GM18505 (cell line): Measurements from ENCODE around the gene P4HTM.
A peak's percentile ranks its signal among the peaks of the same experiment; 100 is the strongest.

Source experiments
- ATAC-seq: cut with Tn5 transposase; IDR thresholded peaks from one replicate; pipeline ENCODE4 v1.9.1; 2021; ENCODE audit not compliant: unreplicated experiment
- POLR2A ChIP-seq: IDR thresholded peaks from 4 replicates; pipeline ENCODE4 v1.6.1; 2011; ENCODE audit warnings: borderline replicate concordance; ENCODE audit not compliant: insufficient read depth, insufficient read length; ENCODE audit errors: extremely low read depth

The P4HTM gene

DNA sequence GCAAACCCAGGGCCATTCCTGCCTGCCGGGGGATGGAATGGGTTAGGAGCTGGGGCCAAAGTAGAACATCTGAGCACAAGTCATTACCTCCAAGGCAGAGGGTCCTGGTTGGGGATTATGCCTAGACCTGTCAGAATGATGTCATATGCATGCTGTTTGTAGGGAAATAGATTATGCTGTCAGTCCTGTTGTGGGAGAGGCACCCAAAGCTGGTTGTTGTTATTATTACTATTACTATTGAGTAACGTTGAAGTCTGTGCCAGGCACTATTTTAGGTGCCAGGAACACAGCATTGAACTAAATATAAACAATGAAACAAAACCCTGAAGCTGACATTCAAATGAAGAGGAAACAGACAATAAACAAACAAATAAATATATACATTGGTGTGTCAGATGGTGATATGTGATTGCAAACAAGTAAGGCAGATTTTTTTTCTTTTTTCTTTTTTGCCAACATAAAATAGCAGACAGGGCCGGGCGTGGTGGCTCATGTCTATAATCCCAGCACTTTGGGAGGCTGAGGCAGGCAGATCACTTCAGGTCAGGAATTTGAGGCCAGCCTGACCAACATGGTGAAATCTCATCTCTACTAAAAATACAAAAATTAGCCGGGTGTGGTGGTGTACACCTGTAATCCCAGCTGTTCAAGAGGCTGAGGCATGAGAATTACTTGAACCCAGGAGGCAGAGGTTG is 2.0 kb downstream of the P4HTM start:
- TF ChIP-seq POLR2A, result no peak
- ATAC-seq, result no peak

DNA sequence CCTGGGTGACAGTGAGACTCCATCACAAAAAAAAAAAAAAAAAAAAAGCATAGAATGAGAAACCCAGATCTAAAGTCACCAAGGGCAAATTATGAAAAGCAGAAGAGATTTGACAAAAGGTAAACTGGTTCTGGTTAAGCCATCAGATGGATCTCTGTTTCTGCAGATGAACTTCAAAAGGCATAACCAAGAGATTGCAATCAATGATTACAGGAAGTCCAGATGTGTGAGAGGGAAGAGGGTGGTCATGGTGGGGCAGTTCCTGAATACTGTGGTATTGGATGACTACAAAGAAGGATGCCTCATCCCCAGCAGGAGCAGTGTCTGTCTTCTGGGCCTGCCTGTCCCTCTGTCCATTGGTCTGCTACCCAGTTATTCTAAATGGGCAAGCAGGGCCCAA is 3.8 kb downstream of the P4HTM start:
- TF ChIP-seq POLR2A, result no peak
- ATAC-seq, result no peak

DNA sequence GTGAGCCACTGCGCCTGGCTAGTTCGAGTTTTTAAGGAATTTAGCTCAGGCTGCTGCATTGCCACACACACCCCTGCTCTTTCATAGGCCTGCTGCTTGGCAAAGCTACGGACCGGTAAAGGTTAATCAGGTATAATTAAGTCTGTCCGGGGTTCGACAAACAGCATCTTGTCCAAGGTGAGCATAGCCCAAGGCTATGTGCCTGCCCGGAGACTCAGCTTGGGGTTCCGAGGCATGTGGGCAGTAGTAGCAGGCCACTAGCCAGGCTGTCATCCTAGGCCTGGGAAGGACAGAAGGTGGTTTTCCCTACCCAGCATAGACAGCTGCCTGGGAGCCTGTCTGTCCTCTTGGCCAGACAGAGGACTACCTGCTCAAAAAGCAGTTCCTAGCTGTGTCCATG is 6.6 kb downstream of the P4HTM start:
- ATAC-seq, result no peak
- no peak for TF ChIP-seq POLR2A

DNA sequence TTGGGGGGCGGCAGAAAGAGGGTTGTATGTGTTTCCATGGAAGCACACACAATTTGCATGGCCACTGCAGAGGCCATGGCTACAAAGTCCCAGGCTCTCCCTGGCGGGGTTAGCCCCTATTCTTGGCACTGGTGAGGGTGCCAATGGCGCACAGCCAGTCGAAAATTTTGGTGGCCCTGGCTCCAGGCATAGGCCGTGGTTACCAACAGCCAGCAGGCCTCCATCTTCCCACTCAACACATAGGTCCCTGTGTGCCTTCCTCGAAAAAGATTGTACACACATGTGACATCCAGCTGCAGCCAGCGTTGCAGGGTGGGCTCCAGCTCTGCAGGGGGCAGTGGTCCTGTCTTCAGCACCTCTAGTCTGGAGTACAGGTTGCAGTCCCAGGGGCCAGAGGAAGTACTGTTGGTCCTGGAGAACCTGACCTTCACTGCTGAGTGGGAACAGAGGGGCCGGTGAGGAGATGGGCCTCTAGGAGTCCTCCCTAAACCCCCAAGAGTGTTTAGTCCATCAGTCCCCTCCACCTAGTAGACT is 7.1 kb downstream of the P4HTM start:
- ATAC-seq, result no peak
- no peak for TF ChIP-seq POLR2A

DNA sequence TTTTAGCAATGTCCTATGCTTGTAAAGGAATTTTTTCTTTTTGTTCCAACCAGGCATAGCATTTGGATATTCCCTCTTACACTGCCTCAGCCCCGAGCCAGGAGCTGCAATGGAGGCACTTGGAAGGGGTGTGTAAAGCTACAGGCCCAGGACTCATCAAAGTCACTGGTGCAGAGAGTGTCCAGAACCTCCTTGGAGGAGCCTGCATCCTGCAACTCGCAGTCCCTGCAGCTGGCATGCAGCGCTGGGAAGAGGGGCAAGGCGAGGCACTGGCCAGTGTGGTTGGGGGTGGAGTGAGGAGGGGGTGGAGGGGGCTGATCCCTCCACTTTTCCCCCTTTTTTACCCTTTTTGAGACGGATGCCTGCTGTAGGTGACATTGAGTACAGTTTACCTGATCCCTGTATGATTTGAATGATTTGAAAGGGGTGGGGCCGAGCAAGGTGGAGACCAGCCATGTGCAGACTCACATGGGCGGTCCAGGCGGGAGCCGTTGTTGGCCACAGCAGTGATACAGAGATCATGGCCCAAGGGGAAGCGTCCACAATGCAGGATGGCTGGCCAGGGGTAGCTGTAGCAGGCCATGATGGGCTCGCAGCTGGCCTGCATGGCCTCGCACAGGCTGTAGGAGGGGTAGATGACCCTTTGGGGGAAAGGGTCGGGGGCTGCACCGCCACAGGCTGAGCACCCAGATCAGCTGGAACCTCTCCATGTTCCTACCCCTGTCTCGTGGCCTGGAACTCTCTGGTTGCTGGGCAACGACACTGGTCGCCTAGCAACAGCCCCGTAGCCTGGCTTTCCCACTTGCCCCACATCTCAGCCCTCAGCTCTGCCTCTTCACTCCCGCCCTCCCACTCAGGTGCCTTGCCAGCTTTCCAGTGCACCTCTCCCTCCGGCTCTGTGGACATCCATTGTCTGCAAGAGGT is 7.9 kb downstream of the P4HTM start:
- ATAC-seq, result no peak
- TF ChIP-seq POLR2A, result no peak

DNA sequence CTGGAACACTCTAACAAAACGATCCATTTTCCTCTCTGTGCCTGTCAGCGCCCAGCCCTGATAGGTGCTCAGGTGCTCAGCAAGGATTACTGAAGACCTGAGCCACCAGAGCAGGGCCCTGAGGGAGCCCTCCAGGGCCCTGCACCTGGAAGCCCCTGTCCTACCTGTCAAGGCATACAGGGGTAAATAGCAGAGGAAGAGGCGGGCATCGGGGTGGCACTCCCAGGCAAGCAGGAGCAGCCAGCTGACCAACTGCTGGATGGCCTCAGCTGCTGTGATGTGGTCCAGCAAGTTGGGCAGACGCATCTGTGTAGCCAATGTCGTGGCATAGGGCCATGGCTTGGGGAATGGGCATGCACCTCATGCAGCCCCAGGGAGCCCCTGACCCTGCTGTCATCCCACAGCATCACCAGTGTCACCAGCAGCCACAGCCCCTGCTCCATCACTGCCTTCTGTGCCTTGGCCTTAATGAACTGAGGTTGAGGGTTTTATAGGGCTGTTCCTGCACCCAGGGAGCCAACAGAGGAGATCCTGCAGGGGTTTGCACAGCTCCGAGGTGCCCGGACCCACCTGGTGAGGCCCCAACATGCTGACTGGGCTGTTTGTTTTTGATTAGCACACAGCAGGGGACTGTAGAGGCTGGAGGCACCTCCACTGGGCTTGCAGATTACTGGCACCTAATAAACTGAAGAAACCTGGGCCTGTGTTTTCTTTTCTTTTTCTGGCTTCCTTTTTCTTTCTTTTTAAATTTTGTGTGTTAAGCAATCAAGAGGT is 9.2 kb downstream of the P4HTM start:
- no peak for ATAC-seq

DNA sequence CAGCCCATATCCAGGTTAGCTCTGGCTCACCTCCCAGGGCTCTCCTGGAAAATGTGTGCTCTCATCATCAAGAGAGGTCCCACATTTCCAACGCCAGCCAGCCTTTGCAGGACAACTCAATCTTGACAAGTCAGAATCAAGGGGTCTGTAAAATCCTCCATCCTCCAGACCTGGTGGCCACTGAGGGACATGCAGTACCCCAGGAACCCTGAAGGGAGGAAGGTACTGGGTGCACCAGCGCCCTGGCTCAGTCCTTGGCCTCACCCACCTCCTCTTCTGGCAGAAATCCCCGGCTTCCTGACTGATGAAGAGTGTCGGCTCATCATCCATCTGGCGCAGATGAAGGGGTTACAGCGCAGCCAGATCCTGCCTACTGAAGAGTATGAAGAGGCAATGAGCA is 11.1 kb downstream of the P4HTM start:
- ATAC-seq, result no peak
- no peak for TF ChIP-seq POLR2A

More for the DNA sequence above, 9.2 kb downstream of the P4HTM start:
- no peak for TF ChIP-seq POLR2A

DNA sequence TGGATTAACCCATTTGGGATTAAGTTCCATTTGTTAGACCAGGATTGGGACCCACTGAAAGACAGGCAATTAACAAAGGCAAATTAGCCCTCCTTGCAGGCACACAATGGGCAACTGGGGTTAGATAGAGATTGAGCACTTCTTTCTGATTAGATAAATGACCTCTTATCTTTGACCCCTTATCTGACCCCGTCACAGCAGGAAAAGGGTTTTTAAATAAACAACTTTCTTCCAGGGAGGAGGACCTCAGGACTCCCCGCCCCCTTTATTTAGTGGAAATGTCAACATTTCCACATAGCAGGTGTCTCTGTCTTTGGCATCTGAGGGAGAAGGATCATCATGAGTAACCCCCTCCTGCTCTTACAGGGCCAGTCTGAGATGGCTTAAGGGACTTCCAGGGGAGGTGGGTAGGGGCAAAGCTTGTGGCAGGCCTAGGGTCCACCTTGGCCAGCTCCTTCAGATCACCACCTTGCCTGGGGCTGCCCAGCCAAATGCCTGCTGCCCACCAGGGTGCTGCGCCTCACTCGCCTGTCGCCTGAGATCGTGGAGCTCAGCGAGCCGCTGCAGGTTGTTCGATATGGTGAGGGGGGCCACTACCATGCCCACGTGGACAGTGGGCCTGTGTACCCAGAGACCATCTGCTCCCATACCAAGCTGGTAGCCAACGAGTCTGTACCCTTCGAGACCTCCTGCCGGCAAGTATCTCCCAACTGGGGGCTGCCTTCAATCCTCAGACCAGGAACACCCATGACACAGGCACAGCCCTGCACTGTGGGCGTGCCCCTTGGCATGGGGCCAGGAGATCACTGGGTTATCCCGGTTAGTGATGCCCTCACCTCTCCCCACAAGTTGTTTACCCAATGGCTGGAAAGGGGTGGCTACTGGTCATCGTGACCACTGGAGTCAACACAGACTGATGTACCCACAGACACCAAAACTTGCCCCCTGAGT is 14.6 kb downstream of the P4HTM start:
- no peak for TF ChIP-seq POLR2A
- ATAC-seq, result no peak

DNA sequence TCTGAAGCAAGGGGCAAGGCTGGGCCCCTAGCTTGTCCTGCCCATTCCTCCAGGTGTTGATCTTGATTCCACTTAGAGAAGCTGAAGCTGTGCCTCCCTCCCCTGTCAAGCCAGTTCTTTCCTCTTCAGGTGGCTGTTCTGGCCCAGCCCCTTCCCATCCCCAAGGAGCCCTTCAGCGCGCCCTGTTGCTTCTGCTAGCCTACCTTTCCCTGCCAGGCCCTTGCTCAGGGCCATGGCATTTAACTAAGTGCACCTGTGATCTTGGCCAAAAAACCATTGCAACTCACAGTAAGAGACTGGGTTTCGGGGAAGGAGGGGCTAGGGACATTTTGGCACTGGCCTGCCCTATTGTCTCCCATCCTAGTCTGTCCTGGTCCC is 15.3 kb downstream of the P4HTM start:
- no peak for ATAC-seq
- TF ChIP-seq POLR2A, result no peak

DNA sequence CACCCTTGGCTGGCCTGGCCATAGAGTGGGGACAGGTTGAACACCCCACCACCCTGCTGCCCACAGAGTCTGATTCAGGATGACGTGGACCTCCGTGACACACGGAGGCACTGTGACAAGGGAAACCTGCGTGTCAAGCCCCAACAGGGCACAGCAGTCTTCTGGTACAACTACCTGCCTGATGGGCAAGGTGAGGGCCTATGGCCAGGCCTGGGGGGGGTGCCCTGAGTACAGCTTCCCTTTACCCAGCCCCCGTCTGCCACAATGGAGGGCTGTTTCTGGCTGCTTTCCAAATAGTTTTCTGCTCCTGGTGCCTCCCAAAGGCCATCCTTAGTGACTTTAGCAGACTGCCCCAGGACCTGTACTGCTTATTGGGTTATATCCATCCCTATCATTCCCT is 16.0 kb downstream of the P4HTM start:
- no peak for ATAC-seq
- no peak for TF ChIP-seq POLR2A

DNA sequence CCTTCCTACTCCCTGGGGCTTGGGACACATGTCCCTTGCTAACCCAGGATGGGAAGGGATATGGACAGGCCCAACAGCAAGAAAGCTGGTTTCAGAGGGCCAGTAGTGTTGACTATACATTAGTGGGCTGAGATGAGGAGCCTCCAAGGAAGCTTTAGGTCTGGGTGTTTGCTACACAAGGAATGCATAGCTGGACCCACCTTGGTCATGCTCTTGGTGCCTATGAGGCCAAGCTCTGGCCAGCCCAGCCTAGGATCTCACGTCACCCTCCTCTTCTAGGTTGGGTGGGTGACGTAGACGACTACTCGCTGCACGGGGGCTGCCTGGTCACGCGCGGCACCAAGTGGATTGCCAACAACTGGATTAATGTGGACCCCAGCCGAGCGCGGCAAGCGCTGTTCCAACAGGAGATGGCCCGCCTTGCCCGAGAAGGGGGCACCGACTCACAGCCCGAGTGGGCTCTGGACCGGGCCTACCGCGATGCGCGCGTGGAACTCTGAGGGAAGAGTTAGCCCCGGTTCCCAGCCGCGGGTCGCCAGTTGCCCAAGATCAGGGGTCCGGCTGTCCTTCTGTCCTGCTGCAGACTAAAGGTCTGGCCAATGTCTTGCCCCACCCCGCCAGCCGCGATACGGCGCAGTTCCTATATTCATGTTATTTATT is 16.5 kb downstream of the P4HTM start:
- TF ChIP-seq POLR2A, result no peak
- ATAC-seq, result peak; percentile 2
